GM23248 (cell line): ENCODE results near the gene TSC22D1.

Source experiments
- EZH2 ChIP-seq: fragments of 200-600 bp; sonication (generic); IDR thresholded peaks from 2 replicates; pipeline ENCODE4 v1.6.1; 2018; ENCODE audit warnings: antibody characterized with exemption, mild to moderate bottlenecking; ENCODE audit not compliant: insufficient read depth, poor library complexity, severe bottlenecking
- EZH2phosphoT487 ChIP-seq: fragments of 200-600 bp; sonication (generic); IDR thresholded peaks from 2 replicates; pipeline ENCODE4 v1.6.1; 2018; ENCODE audit warnings: antibody characterized with exemption, moderate library complexity, mild to moderate bottlenecking, low read depth; ENCODE audit not compliant: insufficient read depth

GRCh38 chr13:44393391-44393790, 182.7 kb downstream of the TSC22D1 start:
- TF ChIP-seq EZH2, result no peak
- no peak for TF ChIP-seq EZH2phosphoT487
